NCI-H2227 treated with DMSO at 0.1 percent for 48 hours (cell line): ENCODE results near the gene ATP8A1.

ENCODE experiments used
- DNase-seq: peaks from one replicate; lab custom pipeline; 2025; lab: John Stamatoyannopoulos, UW

ATP8A1 gene

GRCh38 chr4:42568610-42569207, 88.2 kb downstream of the ATP8A1 start:
- DNase-seq, result peak; percentile 34

GRCh38 chr4:42566835-42567234, 90.1 kb downstream of the ATP8A1 start:
- DNase-seq, result no peak

DNA sequence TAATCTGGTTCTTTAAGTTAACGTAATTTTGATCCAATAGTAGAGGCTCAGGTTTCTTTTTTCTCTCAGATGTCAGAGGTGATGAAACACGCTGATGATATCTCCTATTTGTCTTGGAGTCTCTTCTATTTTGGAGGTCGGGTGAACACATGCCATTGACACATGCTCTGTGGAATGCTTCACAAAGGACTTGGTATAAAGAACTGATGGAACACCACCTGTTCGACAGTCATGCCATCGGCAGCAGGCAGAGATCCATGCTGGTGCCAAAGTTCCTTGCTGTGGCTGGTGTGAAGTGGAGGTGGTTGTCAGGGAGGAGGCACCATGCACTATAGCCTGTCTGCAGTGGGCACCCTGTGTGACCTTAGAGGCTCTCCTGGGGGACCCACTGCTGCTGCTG, 94.9 kb downstream of the ATP8A1 start:
- DNase-seq, result no peak

DNA sequence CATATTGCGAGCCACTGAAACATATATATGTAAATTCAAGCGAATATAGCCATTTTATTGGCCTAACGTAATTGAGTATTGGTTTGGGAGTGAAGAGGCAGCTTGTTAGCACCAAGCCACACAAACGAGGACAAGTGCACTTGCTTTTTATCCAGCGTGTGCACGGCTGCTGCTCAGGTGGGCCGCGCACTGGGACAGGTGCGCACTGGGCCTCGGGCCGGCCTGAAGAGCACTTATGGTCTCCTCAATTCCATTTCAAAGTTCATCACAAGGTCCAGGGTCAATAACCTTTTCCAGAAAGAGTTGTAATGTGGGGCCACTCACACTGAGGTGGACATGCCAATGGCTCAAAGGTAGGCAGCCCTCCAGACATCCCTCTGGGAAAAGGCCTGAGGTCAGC, 95.9 kb downstream of the ATP8A1 start:
- no peak for DNase-seq

GRCh38 chr4:42560467-42560861, 96.4 kb downstream of the ATP8A1 start:
- no peak for DNase-seq

- no peak for DNase-seq
Observed at GRCh38 chr4:42558156-42558555, 98.7 kb downstream of the ATP8A1 start.

DNA sequence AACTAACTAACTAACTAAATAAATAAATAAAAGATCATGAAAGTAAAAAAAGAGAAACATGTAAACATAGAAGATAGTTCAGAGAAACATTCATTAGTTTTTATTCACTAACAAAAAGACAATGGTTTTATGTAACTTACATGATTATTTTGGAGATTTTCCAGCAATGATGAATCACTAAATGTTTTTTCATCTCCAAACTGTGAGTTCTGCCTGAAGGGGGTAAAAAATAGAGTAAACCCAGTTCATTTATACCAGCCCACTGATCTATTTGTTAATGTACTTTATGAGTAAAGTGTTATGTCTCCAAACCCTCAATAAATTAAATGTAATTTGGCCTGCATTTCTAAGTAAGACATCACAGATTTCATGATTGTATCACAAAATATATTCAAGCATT, 101.1 kb downstream of the ATP8A1 start:
- DNase-seq, result no peak

DNA sequence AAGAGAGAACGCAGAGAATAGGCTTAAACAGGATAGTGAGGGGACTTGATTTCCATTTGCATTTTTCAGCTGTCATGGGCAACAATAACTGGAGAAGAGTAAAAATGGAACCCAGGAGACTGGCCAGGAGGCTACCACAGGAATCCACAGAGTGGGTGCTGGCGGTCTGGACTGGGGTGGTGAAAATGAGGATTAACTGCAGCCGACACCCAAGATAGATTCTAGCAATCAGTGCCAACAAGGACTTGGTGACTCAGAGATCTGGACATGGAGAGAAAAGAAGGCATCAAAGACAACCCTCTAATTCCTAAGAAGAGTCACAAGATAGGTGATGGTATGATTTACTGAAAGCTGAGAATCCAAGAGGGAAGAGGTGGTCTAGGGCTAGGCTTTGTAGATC, 102.8 kb downstream of the ATP8A1 start:
- no peak for DNase-seq

GRCh38 chr4:42549896-42550295, 107.0 kb downstream of the ATP8A1 start:
- no peak for DNase-seq

DNA sequence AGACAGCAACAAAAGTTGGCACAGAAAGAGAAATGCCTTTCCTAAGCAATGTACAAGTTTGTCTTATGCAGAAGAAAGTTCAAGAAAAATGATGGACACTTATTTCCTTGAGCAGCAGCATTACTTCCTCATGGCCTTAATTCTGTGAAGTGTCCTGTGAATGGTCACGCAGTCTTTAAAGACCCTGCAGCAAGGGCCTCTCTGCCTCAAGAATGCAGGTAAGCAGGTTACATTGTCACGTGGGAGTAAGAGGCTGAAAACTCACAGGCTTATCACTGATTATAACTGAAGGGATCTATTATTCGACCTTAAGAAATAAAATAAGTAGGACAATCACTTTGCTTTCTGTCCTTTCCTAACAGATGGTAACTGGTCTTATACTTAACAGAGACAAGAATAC, 109.1 kb downstream of the ATP8A1 start:
- DNase-seq, result no peak

DNA sequence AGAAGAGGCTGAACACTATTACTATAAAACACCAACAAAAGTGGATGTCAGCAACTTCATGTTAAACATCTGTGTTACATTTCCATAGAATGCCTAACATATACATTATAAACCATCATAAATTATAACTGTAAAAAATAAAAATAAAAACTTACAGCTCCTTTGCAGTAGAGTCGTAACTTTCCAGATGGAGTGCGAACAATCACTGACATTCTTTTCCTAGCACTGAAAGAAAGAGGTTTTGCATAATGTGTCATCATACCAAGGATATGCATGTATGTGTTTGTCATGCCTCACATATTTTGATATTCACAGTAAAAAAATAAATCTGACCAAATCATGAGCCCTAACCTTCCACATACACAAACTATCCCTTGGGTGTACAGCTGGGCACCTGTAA, 113.1 kb downstream of the ATP8A1 start:
- no peak for DNase-seq

DNA sequence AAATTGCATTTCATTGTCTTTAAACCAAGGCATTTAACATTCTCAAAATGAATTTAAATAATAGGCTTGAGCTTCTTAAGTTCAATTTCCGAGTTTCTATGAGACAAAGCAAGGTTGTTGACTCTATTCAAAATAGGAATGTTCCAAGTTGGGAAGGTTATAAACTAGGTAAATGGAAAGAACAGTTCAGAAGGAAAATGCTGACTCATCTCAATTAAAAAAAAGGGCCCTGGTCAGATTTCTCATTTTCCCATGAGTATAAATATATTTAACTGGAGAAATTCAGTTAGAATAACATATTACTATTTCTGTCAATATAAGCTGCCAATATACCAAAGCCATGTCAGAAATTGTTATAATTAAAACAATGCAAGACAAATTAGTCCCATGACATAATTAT, 113.8 kb downstream of the ATP8A1 start:
- DNase-seq, result no peak

- DNase-seq, result no peak
Observed at GRCh38 chr4:42541647-42542046, 115.3 kb downstream of the ATP8A1 start.

- no peak for DNase-seq
Observed at GRCh38 chr4:42533042-42533441, 123.9 kb downstream of the ATP8A1 start.

- DNase-seq, result no peak
Observed at GRCh38 chr4:42531341-42532030, 125.4 kb downstream of the ATP8A1 start.

GRCh38 chr4:42523066-42523718, 133.7 kb downstream of the ATP8A1 start:
- DNase-seq, result no peak

- DNase-seq, result peak; percentile 29
Observed at GRCh38 chr4:42519803-42520417, 137.0 kb downstream of the ATP8A1 start.

GRCh38 chr4:42515156-42515884, 141.6 kb downstream of the ATP8A1 start:
- no peak for DNase-seq

GRCh38 chr4:42513748-42514492, 143.0 kb downstream of the ATP8A1 start:
- no peak for DNase-seq

GRCh38 chr4:42512226-42512625, 144.7 kb downstream of the ATP8A1 start:
- no peak for DNase-seq

- no peak for DNase-seq
Observed at GRCh38 chr4:42510225-42510624, 146.7 kb downstream of the ATP8A1 start.
